GM18505 (cell line): ENCODE results near the gene ZBTB20.

Experiments used
- ATAC-seq: cut with Tn5 transposase; IDR thresholded peaks from one replicate; pipeline ENCODE4 v1.9.1; 2021; ENCODE audit not compliant: unreplicated experiment
- POLR2A ChIP-seq: IDR thresholded peaks from 4 replicates; pipeline ENCODE4 v1.6.1; 2011; ENCODE audit warnings: borderline replicate concordance; ENCODE audit not compliant: insufficient read depth, insufficient read length; ENCODE audit errors: extremely low read depth

ZBTB20 gene

DNA sequence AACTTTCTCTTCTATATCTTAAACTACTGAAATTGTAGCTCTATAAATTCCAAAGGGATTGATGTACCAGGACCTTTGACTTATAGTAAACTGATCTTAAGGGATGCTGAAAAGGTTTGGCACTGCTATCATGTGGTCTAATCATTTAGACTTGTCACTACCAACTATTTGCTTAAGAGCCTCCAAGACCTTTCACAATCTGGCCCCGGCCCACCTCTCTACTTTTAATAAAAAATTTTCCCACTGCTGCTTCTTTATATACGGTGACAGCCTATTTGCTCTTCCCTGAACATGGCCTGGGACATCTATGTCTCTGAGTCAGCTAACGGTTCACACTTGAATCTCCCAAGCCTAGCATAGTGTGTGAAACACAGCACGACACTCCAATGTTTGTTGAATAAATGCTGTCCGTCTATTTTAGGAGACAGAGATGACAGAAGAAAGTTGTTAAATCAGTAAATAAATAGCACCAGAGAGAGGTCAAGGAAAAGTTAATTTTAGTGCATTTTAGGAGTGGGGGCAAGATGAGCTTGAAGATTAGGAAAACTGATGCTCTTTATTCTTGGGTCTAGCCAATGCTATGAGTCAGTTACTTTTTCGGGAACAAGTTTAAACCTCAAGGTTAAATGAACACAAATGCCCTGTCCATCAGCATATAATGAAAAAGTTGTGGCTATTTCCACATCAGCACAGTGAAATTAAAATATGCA, 640.3 kb downstream of the ZBTB20 start:
- TF ChIP-seq POLR2A = no peak

DNA sequence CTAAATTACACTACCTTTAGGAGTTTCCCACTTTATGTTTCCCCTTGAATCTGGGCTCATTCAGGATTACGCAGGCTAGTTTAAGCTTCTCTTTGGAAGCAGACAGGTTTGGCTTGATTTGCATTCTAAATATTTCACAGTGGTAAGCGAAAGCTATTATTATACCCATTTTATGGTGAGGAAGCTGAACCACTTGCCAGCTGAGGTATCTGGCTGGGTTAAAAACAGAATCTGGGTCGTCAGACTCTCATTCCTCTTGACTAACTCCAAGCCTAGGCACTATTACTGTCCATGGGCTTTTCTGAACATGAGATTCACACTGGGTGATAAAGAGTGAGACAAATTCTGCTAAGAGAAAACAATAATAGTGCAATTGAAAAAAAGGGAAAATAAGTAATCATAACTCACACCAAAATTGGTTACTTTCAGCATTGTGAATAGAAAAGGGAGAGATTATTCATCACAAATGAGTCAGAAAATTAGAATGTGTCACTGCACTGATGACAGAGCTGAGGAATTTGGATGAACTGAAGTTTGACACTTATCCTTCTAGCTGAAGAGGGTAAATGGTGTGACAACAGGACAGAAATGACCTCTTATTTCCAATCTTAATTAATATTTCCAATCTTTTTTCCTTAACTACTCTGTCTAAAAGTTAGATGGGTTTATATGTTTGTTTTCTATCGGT, 642.0 kb downstream of the ZBTB20 start:
- TF ChIP-seq POLR2A = no peak
- ATAC-seq = no peak

More for the DNA sequence above, 640.3 kb downstream of the ZBTB20 start:
- no peak for ATAC-seq

GRCh38 chr3:114502204-114502603, 644.9 kb downstream of the ZBTB20 start:
- no peak for ATAC-seq

DNA sequence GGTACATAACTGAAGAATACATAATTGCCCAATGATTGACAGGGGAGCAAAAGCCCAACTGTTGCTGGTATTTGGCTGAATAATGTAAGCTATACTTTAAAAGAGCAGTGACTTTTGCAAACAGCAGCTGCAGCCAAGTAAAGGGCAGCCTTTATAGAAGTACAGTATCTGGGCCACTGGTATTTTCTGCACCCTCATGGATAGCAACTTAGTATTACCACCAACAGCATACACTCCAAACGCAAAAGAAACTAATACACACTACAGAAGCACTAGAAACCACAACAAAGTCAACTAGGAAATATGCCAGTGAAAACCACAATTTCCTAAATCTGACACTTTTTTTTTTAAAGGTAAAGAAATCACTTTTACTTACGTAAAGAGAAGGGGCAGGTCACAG, 647.1 kb downstream of the ZBTB20 start:
- no peak for TF ChIP-seq POLR2A
- ATAC-seq = peak; percentile 60

More at GRCh38 chr3:114502204-114502603, 644.9 kb downstream of the ZBTB20 start:
- no peak for TF ChIP-seq POLR2A

DNA sequence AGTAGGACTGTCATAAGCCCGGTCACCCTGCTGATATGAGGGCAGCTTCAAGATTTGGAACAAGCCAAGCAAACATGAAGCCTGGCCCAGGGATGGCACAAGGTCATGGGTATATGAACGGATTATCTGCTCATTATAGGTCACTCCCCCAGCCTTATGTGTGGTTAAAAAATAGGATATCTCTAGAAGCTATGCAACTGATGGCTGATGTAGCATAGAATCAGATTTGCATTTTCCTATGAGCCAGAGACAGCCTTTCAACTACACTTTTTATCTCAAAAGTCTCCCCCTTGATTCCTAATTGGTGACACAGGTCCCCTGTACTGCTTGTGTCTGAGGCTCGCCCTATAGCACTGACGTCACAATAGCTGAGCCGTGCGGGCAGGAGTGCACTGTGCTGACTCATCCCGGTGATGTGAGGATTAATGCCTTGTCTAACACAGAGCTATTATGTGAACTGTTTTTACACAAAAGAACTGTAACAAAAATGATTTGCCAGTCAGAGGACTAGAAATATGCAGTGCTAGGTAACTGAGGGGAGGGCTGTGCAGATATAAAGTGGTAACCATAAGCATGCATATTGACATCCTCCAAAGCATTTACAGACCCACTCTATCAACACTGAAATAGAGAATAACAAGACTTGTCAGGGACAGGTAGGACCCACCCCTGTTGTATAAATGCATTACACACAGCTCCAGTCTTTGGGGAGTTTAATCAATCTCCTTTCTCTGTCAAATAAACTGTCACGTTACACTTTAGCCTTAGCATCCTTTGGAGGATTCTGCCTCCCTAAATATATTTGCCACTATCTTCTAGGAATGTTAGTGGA, 648.3 kb downstream of the ZBTB20 start:
- no peak for TF ChIP-seq POLR2A
- ATAC-seq = no peak

GRCh38 chr3:114496874-114497273, 650.2 kb downstream of the ZBTB20 start:
- no peak for ATAC-seq
- TF ChIP-seq POLR2A = no peak

- no peak for TF ChIP-seq POLR2A
- no peak for ATAC-seq
Measured at GRCh38 chr3:114496466-114496865, 650.6 kb downstream of the ZBTB20 start.

- no peak for TF ChIP-seq POLR2A
- ATAC-seq = no peak
Measured at GRCh38 chr3:114496021-114496434, 651.1 kb downstream of the ZBTB20 start.

GRCh38 chr3:114494498-114494897, 652.6 kb downstream of the ZBTB20 start:
- no peak for TF ChIP-seq POLR2A

DNA sequence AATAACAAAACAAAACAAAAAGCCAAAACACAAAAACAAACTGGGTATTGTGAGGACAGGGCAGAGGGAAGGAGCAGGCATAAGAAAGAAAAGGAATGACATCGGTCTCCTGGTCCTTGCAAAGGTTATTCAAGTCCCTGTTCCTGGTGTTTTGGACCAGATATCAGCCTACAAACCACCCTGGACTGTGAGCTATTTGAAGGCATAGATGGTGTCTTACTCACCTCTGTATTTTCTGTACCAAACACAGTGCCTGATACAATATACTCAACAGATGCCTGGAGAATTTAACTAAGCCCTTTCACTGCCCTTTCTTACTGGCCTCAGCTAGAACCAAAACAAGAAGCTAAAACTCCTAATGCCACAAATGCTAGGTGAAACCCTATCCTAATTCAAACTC, 656.3 kb downstream of the ZBTB20 start:
- TF ChIP-seq POLR2A = no peak
- no peak for ATAC-seq

More at GRCh38 chr3:114494498-114494897, 652.6 kb downstream of the ZBTB20 start:
- ATAC-seq = no peak

DNA sequence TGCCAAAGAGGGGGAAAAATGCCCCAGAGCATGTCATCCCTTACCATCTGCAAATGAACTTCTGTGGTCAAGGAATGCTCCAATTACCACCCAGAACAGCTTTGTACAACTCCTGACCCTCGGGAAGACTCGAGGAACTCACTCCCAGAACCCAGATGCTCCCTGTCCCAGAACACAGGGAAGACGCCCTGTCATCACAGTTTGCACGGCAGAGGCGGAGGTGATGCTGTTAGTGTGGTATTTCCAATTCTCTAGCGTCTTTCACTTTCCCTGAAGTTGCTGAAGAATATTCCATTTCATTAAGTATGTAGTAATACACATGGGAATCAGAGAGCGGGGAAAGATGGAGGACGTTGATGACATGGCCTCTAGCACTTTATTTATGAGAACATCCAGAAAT, 659.6 kb downstream of the ZBTB20 start:
- ATAC-seq = no peak
- TF ChIP-seq POLR2A = no peak

DNA sequence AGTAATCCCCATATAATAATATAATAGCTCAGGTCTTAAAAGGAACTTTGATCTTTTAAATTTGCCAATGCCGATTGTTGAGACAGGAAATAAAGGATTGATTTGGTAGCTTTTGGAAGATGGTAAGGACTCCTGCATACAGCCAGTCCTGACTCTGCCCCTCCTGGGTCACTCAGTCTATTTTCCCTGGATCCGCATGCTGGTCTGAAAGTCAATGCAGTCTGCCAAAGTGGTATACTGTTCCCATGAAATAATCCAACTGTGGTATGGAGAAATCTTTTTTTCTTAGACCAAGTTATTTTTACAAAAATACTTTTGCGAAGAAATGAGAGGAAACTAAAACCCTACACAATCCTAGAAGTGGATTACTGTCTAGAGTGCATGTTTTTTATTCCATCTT, 662.2 kb downstream of the ZBTB20 start:
- no peak for TF ChIP-seq POLR2A
- ATAC-seq = no peak

- TF ChIP-seq POLR2A = no peak
- ATAC-seq = no peak
Measured at GRCh38 chr3:114481113-114481512, 666.0 kb downstream of the ZBTB20 start.
